ENCODE results near the gene TMEM203. TPM values are rescaled to one million over a fixed set of nuclear protein-coding genes. Genes with fewer than 3 reads are reported as not detected.
A peak's percentile ranks its signal among the peaks of the same experiment; 100 is the strongest.
"Not testable (repeated sequence)": the region's sequence is repeated elsewhere in the genome, so short reads cannot be mapped to it uniquely, and the experiment has no call there.

Gene TMEM203
- total RNA-seq, 4 donors from 2014 or later = 11.6 to 33.5 (median 27.6) TPM

GRCh38 chr9:137245450-137246421 lies 40.3 kb upstream of the TMEM203 start:
- Histone ChIP-seq H3K27me3 (no peaks in the 10 kb centered on the region), H3K36me3 (peaks cover 0 to 19% (median 0%) of the 10 kb centered on the region in 3 donors), H3K4me3 (no peak overlapping the region), H3K27ac (no peak overlapping the region), H3K4me1 (peaks cover 0 to 22% (median 0%) of the 10 kb centered on the region in 4 donors), H3K9me3 (no peaks in the 10 kb centered on the region)
- TF ChIP-seq CTCF (IDR thresholded peaks at IDR 0.05) = no peak
- no peak for TF ChIP-seq POLR2A (IDR thresholded peaks at IDR 0.05)
- no peak for DNase-seq

DNA sequence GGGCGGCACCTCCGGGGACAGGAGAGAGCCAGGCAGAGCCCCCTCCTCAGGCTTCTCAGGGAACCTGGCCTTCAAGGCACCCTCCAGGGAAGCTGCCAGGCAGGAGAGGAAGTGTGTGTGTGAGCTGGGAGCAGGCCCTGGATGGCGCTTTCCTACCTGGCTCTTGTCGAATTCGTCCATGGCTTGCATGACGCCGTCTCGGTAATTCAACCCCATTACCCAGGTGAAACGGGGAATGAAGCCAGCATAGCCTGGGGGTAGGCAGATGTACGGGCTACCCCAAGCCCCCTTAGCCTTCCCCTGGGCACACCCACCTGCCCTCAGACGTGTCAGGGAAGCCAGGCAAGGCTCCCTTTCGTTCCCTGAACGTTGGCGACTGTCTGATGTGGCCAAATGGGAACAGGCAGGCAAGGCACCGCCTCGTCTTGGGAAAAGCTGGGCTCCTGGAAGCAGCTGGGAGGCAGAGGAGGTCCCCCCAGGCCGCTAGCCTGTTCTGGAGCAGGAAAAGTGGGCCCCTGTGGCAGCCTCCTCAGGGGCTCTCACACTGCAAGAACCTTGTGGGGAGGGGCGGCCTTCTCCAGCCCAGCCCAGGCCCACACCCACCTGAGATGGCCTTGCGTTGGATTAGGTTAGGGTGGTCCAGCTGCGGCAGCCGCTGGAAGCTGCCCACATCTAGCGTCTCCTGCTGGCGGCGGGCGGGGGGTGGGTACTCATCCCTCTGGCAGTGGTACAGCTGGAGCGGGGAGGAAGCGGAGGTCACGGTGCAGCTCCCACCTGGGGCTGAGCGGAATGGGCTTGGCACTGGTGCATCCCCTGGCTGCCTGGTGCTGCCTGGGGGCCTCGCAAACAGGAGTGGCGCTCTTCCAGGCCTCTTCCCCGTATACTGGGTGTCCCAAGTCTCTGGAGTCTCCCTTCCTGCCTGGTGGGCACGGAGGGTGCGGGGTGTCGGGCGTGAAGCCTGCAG lies 39.3 kb upstream of the TMEM203 start:
- no peaks in the 10 kb centered on the region for H3K27me3 ChIP-seq
- no peaks in the 10 kb centered on the region for H3K9me3 ChIP-seq
- DNase-seq = no peak
- H3K27ac ChIP-seq = peak overlapping the region in 1 of 4 donors; percentile 8
- peaks cover 0 to 25% (median 0%) of the 10 kb centered on the region in 4 donors for H3K4me1 ChIP-seq
- peaks cover 0 to 19% (median 0%) of the 10 kb centered on the region in 3 donors for H3K36me3 ChIP-seq
- TF ChIP-seq POLR2A (IDR thresholded peaks at IDR 0.05) (no peak), CTCF (IDR thresholded peaks at IDR 0.05) (no peak)
- no peak overlapping the region for H3K4me3 ChIP-seq

GRCh38 chr9:137243626-137244485 lies 38.4 kb upstream of the TMEM203 start:
- Histone ChIP-seq H3K4me3 (peak overlapping the region in 2 of 4 donors; percentile 70 to 99), H3K27me3 (no peaks in the 10 kb centered on the region), H3K36me3 (peaks cover 0 to 19% (median 0%) of the 10 kb centered on the region in 3 donors), H3K27ac (peak overlapping the region in 1 of 4 donors; percentile 30), H3K4me1 (peaks cover 0 to 34% (median 0%) of the 10 kb centered on the region in 4 donors), H3K9me3 (no peaks in the 10 kb centered on the region)
- TF ChIP-seq POLR2A (IDR thresholded peaks at IDR 0.05) = peak; percentile 9 to 19
- TF ChIP-seq CTCF (IDR thresholded peaks at IDR 0.05) = no peak
- DNase-seq = no peak

DNA sequence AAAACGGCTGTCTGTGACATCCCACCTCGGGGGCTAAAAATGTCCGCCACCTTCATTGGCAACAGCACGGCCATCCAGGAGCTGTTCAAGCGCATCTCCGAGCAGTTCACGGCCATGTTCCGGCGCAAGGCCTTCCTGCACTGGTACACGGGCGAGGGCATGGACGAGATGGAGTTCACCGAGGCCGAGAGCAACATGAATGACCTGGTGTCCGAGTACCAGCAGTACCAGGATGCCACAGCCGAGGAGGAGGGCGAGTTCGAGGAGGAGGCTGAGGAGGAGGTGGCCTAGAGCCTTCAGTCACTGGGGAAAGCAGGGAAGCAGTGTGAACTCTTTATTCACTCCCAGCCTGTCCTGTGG lies 37.8 kb upstream of the TMEM203 start:
- H3K9me3 ChIP-seq, H3K27me3 ChIP-seq, DNase-seq: not testable (repeated sequence)
- peak overlapping the region in 1 of 4 donors; percentile 30 for H3K27ac ChIP-seq
- H3K36me3 ChIP-seq = peaks cover 0 to 19% (median 0%) of the 10 kb centered on the region in 3 donors
- peaks cover 0 to 38% (median 0%) of the 10 kb centered on the region in 4 donors for H3K4me1 ChIP-seq
- peak overlapping the region in 2 of 4 donors; percentile 70 to 99 for H3K4me3 ChIP-seq

DNA sequence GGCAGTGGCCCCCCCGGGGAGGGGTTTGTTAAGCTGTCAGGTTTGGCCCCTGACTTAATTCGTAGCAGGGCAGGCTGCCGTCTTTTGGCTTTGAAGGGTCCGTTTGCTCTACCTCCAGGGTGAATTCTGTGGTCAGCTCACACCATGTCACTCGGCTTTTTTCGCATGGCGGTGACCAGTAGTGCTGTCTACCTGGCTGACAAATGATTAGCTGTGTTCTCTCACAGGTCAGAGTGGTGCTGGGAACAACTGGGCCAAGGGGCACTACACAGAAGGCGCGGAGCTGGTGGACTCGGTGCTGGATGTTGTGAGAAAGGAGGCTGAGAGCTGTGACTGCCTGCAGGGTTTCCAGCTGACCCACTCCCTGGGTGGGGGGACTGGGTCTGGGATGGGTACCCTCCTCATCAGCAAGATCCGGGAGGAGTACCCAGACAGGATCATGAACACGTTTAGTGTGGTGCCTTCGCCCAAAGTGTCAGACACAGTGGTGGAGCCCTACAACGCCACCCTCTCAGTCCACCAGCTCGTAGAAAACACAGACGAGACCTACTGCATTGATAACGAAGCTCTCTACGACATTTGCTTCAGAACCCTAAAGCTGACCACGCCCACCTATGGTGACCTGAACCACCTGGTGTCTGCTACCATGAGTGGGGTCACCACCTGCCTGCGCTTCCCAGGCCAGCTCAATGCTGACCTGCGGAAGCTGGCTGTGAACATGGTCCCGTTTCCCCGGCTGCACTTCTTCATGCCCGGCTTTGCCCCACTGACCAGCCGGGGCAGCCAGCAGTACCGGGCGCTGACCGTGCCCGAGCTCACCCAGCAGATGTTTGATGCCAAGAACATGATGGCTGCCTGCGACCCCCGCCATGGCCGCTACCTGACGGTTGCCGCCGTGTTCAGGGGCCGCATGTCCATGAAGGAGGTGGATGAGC lies 37.1 kb upstream of the TMEM203 start:
- Histone ChIP-seq H3K4me3 (peak overlapping the region; percentile 70 to 99 (median 86)), H3K9me3 (no peaks in the 10 kb centered on the region), H3K4me1 (peaks cover 0 to 45% (median 2%) of the 10 kb centered on the region in 4 donors), H3K27ac (peak overlapping the region in 3 of 4 donors; percentile 93 to 100 (median 95)), H3K36me3 (peaks cover 0 to 19% (median 0%) of the 10 kb centered on the region in 3 donors), H3K27me3 (no peaks in the 10 kb centered on the region)
- no peak for DNase-seq
- no peak for TF ChIP-seq CTCF (IDR thresholded peaks at IDR 0.05)
- peak in 1 of 2 donors; percentile 24 for TF ChIP-seq POLR2A (IDR thresholded peaks at IDR 0.05)
